HTR-8/SVneo (cell line): ENCODE data around the gene CARS2.
"Not testable (repeated sequence)": the region's sequence is repeated elsewhere in the genome, so short reads cannot be mapped to it uniquely, and the experiment has no call there.

Experiments used
- DNase-seq: peaks from one replicate; pipeline ENCODE4 v3.0.0; 2011; ENCODE audit warnings: low spot score, mixed read lengths; ENCODE audit not compliant: insufficient read length
- FAIRE-seq: peaks from 2 replicates; lab custom pipeline; 2011; peaks lifted over from hg19 to GRCh38; lab: Jason Lieb, UNC

CARS2 gene

GRCh38 chr13:110712081-110712848 lies 6.3 kb upstream of the CARS2 start:
- DNase-seq (peak; percentile 67), FAIRE-seq (no peak)

- DNase-seq (no peak), FAIRE-seq (no peak)
Observed at GRCh38 chr13:110706570-110707372, 855 bp upstream of the CARS2 start.

GRCh38 chr13:110705356-110705825 lies 525 bp downstream of the CARS2 start:
- no peak for FAIRE-seq
- no peak for DNase-seq

- no peak for FAIRE-seq
- no peak for DNase-seq
Observed at GRCh38 chr13:110702591-110703526, 3.1 kb downstream of the CARS2 start.

- DNase-seq (no peak), FAIRE-seq (no peak)
Observed at GRCh38 chr13:110702089-110702488, 3.8 kb downstream of the CARS2 start.

- DNase-seq: not testable (repeated sequence)
Observed at GRCh38 chr13:110701061-110701460, 4.9 kb downstream of the CARS2 start.

GRCh38 chr13:110700641-110701040 lies 5.3 kb downstream of the CARS2 start:
- DNase-seq (no peak), FAIRE-seq (no peak)

More at GRCh38 chr13:110701061-110701460, 4.9 kb downstream of the CARS2 start:
- not testable (repeated sequence) for FAIRE-seq

GRCh38 chr13:110700186-110700585 lies 5.7 kb downstream of the CARS2 start:
- DNase-seq: no peak
- FAIRE-seq: no peak

GRCh38 chr13:110699148-110700145 lies 6.5 kb downstream of the CARS2 start:
- FAIRE-seq (no peak), DNase-seq (no peak)

GRCh38 chr13:110698689-110699088 lies 7.2 kb downstream of the CARS2 start:
- no peak for DNase-seq
- FAIRE-seq: no peak

GRCh38 chr13:110697842-110698241 lies 8.1 kb downstream of the CARS2 start:
- FAIRE-seq (no peak), DNase-seq (no peak)

GRCh38 chr13:110696776-110697175 lies 9.1 kb downstream of the CARS2 start:
- FAIRE-seq (no peak), DNase-seq (no peak)

- not testable (repeated sequence) for FAIRE-seq, DNase-seq
Observed at GRCh38 chr13:110695774-110696173, 10.1 kb downstream of the CARS2 start.

GRCh38 chr13:110690516-110690915 lies 15.4 kb downstream of the CARS2 start:
- FAIRE-seq (no peak), DNase-seq (no peak)

- DNase-seq: no peak
- no peak for FAIRE-seq
Observed at GRCh38 chr13:110689711-110690110, 16.2 kb downstream of the CARS2 start.

- DNase-seq: no peak
- no peak for FAIRE-seq
Observed at GRCh38 chr13:110689041-110689440, 16.9 kb downstream of the CARS2 start.

- DNase-seq (no peak), FAIRE-seq (no peak)
Observed at GRCh38 chr13:110687736-110688135, 18.2 kb downstream of the CARS2 start.

GRCh38 chr13:110685305-110686020 lies 20.5 kb downstream of the CARS2 start:
- FAIRE-seq: peak; percentile 20
- DNase-seq: peak; percentile 22
